Kidney (tissue), 22 donors: Measurements from ENCODE around the gene PALB2. TPM values are rescaled to one million over a fixed set of nuclear protein-coding genes. Genes with fewer than 3 reads are reported as not detected.

Experiments
- DNase-seq, 5 donors: peaks; one replicate each; pipeline ENCODE4 v3.0.0-alpha.2; 2013 to 2020
- FAIRE-seq: peaks from 2 replicates; lab custom pipeline; 2012; peaks lifted over from hg19 to GRCh38; lab: Jason Lieb, UNC
- H3K27ac ChIP-seq, 2 donors: one replicate each; pipeline ENCODE4 v1.7.0; 2013; ENCODE audit warnings: low read depth in 2 of 2, low read length in 2 of 2, inconsistent platforms in 1 of 2
- H3K27me3 ChIP-seq: one replicate; pipeline ENCODE4 v1.7.1; 2013; ENCODE audit warnings: low read length, inconsistent platforms; ENCODE audit not compliant: control insufficient read depth, insufficient read depth
- H3K36me3 ChIP-seq, 3 donors: one replicate each; pipeline versions ENCODE4 v1.7.0 to v1.7.1; 2013; ENCODE audit warnings: low read length in 3 of 3, control low read depth in 1 of 3, inconsistent platforms in 1 of 3; ENCODE audit not compliant: insufficient read depth in 3 of 3, control insufficient read depth in 2 of 3
- H3K4me1 ChIP-seq, 3 donors: one replicate each; pipeline versions ENCODE4 v1.7.0 to v1.7.1; 2013; ENCODE audit warnings: low read length in 3 of 3, inconsistent platforms in 1 of 3, low read depth in 1 of 3; ENCODE audit not compliant: control insufficient read depth in 2 of 3, insufficient read depth in 2 of 3
- H3K4me3 ChIP-seq, 3 donors: one replicate each; pipeline versions ENCODE4 v1.7.0 to v1.8.1; 2013; ENCODE audit warnings: low read length in 3 of 3, control low read depth in 1 of 3, inconsistent platforms in 1 of 3
- H3K9ac ChIP-seq, 3 donors: one replicate each; pipeline versions ENCODE4 v1.7.0 to v1.7.1; 2013; ENCODE audit warnings: low read length in 3 of 3, control low read depth in 1 of 3, inconsistent platforms in 1 of 3
- H3K9me3 ChIP-seq, 3 donors: one replicate each; pipeline versions ENCODE4 v1.7.0 to v1.7.1; 2013; ENCODE audit warnings: low read length in 3 of 3, control low read depth in 1 of 3, inconsistent platforms in 1 of 3; ENCODE audit not compliant: control insufficient read depth in 2 of 3, insufficient read depth in 1 of 3
- CTCF ChIP-seq: IDR thresholded peaks from 3 replicates; pipeline ENCODE4 v1.5.1; 2012; ENCODE audit warnings: mild to moderate bottlenecking, moderate library complexity, borderline replicate concordance; ENCODE audit not compliant: insufficient read depth; ENCODE audit errors: extremely low read depth
- intact Hi-C: fragments of 100-400 bp; cut with DNase I; formaldehyde crosslinking; loops from one replicate; pipeline ENCODE4 v1.11.1; 2022
- long read RNA-seq, 10 donors: library from polyadenylated mRNA in 1 of 10; unstranded in 1 of 10; transcript quantifications; one replicate each; pipeline ENCODE4 v2.0.0 and lab custom pipeline, GENCODE V29; 2021 to 2026
- polyA plus RNA-seq: library from polyadenylated mRNA; stranded (reverse); fragments of 350-450 nt; fragmentation: Illumina TruSeq; extraction: RNeasy Lipid Tissue Mini Kit (QIAGEN cat#74804); gene quantifications from one replicate; pipeline ENCODE4 v1.2.3, GENCODE V29; 2014; ENCODE audit warnings: low read depth, low replicate concordance; ENCODE audit not compliant: insufficient read depth
- total RNA-seq: library from RNA; stranded (reverse); fragmentation: NEBNext Ultra II Directional; extraction: Animal tissue kit (Norgen Biotek cat#: 25700); gene quantifications from one replicate; pipeline ENCODE4 v1.2.1, GENCODE V29; 2021
- donor health status: control.
- donor health status: control.
- donor health status: control.
- donor health status: control.
- donor health status: control.
- donor health status: DM: yes; HTN: yes; CAD: no.
- donor health status: Normal renal cell carcinoma (clear cell type).

PALB2 gene
- total RNA-seq, result 11.7 TPM
- polyA plus RNA-seq, result 5.7 TPM
- long read RNA-seq, donor 1, result 0 reads
- long read RNA-seq, donor 2, full-length matches to known transcripts, result 1 of 1 reads
- long read RNA-seq, donor 2, partial matches to known transcripts, result 0 of 1 reads
- long read RNA-seq, donor 2, other reads (novel, unspliced or antisense), result 0 of 1 reads
- long read RNA-seq, donor 3, result 0 reads
- long read RNA-seq, donor 4, full-length matches to known transcripts, result 3 of 3 reads
- long read RNA-seq, donor 4, partial matches to known transcripts, result 0 of 3 reads
- long read RNA-seq, donor 4, other reads (novel, unspliced or antisense), result 0 of 3 reads
- long read RNA-seq, donor 5, result 0 reads
- long read RNA-seq, donor 6, partial matches to known transcripts, result 0 of 1 reads
- long read RNA-seq, donor 6, other reads (novel, unspliced or antisense), result 0 of 1 reads
- long read RNA-seq, donor 7, full-length matches to known transcripts, result 7 of 10 reads
- long read RNA-seq, donor 7, partial matches to known transcripts, result 2 of 10 reads
- long read RNA-seq, donor 7, other reads (novel, unspliced or antisense), result 1 of 10 reads
- long read RNA-seq, donor 8, partial matches to known transcripts, result 21 of 21 reads
- long read RNA-seq, donor 8, other reads (novel, unspliced or antisense), result 0 of 21 reads
- long read RNA-seq, donor 9, result 0 reads
- long read RNA-seq, donor 10, result 0 reads

GRCh38 chr16:23640931-23641765 is at the start of gene PALB2, which contains the start of gene DCTN5:
Gene PALB2 (minus strand): TSS chr16:23641310. CDS start chr16:23641157, 153 bp downstream.
Gene DCTN5 (plus strand): TSS chr16:23641466. CDS start chr16:23641543, 77 bp downstream.
- no peak for TF ChIP-seq CTCF
- H3K27ac ChIP-seq, result peak within 1 kb of the TSS; percentile 55 to 76
- H3K4me3 ChIP-seq, result peak within 1 kb of the TSS; percentile 66 to 99 (median 99)
- peak within 1 kb of the TSS; percentile 82 to 97 (median 93) for H3K9ac ChIP-seq
- no peaks in the 10 kb centered on the region for H3K9me3 ChIP-seq
- H3K27me3 ChIP-seq, result no peaks in the 10 kb centered on the region
- intact Hi-C loops, result no loop called here
- H3K4me1 ChIP-seq, result peaks cover 0 to 15% (median 3%) of the 10 kb centered on the region in 3 donors
- DNase-seq (peak; percentile 92 to 98 (median 96)), FAIRE-seq (no peak)
- H3K36me3 ChIP-seq, result peaks cover 4 to 7% (median 7%) of the 10 kb centered on the region in 3 donors

- TF ChIP-seq CTCF, result no peak
- H3K27ac ChIP-seq, result no peak overlapping the region
- FAIRE-seq, result no peak
- H3K4me1 ChIP-seq, result peaks cover 0 to under 1% (median 0%) of the 10 kb centered on the region in 3 donors
- H3K27me3 ChIP-seq, result no peaks in the 10 kb centered on the region
- H3K4me3 ChIP-seq, result no peak overlapping the region
- peaks cover 0 to 28% (median 2%) of the 10 kb centered on the region in 3 donors for H3K36me3 ChIP-seq
- no peaks in the 10 kb centered on the region for H3K9me3 ChIP-seq
- no peak overlapping the region for H3K9ac ChIP-seq
- DNase-seq, result no peak
- intact Hi-C loops, result no loop called here
These were observed 48.5 kb upstream of the PALB2 start for GRCh38 chr16:23689442-23690187.

- peaks cover 5 to 36% (median 5%) of the 10 kb centered on the region in 3 donors for H3K36me3 ChIP-seq
- no peaks in the 10 kb centered on the region for H3K27me3 ChIP-seq
- H3K9ac ChIP-seq, result no peak overlapping the region
- H3K4me1 ChIP-seq, result no peaks in the 10 kb centered on the region
- intact Hi-C loops, result no loop called here
- no peak overlapping the region for H3K27ac ChIP-seq
- FAIRE-seq (no peak), DNase-seq (no peak)
- no peak for TF ChIP-seq CTCF
- no peak overlapping the region for H3K4me3 ChIP-seq
- H3K9me3 ChIP-seq, result no peaks in the 10 kb centered on the region
These were observed 46.1 kb upstream of the PALB2 start for GRCh38 chr16:23687034-23687808.
